NCI-H345 (cell line): Measurements from ENCODE around the gene ENOSF1.
A peak's percentile ranks its signal among the peaks of the same experiment; 100 is the strongest.
"Not testable (repeated sequence)": the region's sequence is repeated elsewhere in the genome, so short reads cannot be mapped to it uniquely, and the experiment has no call there.

ENCODE experiments used
- DNase-seq: peaks from one replicate; lab custom pipeline; 2025; lab: John Stamatoyannopoulos, UW

ENOSF1 gene

GRCh38 chr18:706405-706804 is 6.0 kb downstream of the ENOSF1 start:
- DNase-seq, result no peak

GRCh38 chr18:703213-703967 is 9.0 kb downstream of the ENOSF1 start:
- DNase-seq, result no peak

GRCh38 chr18:697800-698199 is 14.6 kb downstream of the ENOSF1 start:
- DNase-seq, result no peak

- DNase-seq, result no peak
These were observed 15.4 kb downstream of the ENOSF1 start for GRCh38 chr18:697012-697411.

GRCh38 chr18:693466-694187 is 18.8 kb downstream of the ENOSF1 start:
- no peak for DNase-seq

GRCh38 chr18:692824-693223 is 19.6 kb downstream of the ENOSF1 start:
- no peak for DNase-seq

GRCh38 chr18:688323-688722 is 24.1 kb downstream of the ENOSF1 start:
- peak; percentile 63 for DNase-seq

GRCh38 chr18:686339-687111 is 25.9 kb downstream of the ENOSF1 start:
- peak; percentile 15 for DNase-seq

GRCh38 chr18:685438-685837 is 27.0 kb downstream of the ENOSF1 start:
- DNase-seq, result no peak

GRCh38 chr18:683531-683930 is 28.9 kb downstream of the ENOSF1 start:
- DNase-seq, result no peak

- no peak for DNase-seq
These were observed 29.6 kb downstream of the ENOSF1 start for GRCh38 chr18:682833-683232.

GRCh38 chr18:682416-682815 is 30.0 kb downstream of the ENOSF1 start:
- not testable (repeated sequence) for DNase-seq

- DNase-seq, result no peak
These were observed 30.4 kb downstream of the ENOSF1 start for GRCh38 chr18:681985-682384.

- DNase-seq, result no peak
These were observed 32.0 kb downstream of the ENOSF1 start for GRCh38 chr18:680392-680791.

GRCh38 chr18:679516-679915 is 32.9 kb downstream of the ENOSF1 start:
- DNase-seq, result no peak

- no peak for DNase-seq
These were observed 33.8 kb downstream of the ENOSF1 start for GRCh38 chr18:678482-679182.

- no peak for DNase-seq
These were observed 34.5 kb downstream of the ENOSF1 start for GRCh38 chr18:677951-678381.

GRCh38 chr18:677145-677544 is 35.3 kb downstream of the ENOSF1 start:
- DNase-seq, result no peak

- no peak for DNase-seq
These were observed 35.7 kb downstream of the ENOSF1 start for GRCh38 chr18:676736-677135.

GRCh38 chr18:676069-676468 is 36.4 kb downstream of the ENOSF1 start:
- DNase-seq, result no peak

GRCh38 chr18:675307-675706 is 37.1 kb downstream of the ENOSF1 start:
- no peak for DNase-seq

GRCh38 chr18:673769-674168 is 38.7 kb downstream of the ENOSF1 start:
- DNase-seq, result no peak
